Psoas muscle (tissue), 8 donors: Measurements from ENCODE around the gene ST3GAL6. TPM values are rescaled to one million over a fixed set of nuclear protein-coding genes. Genes with fewer than 3 reads are reported as not detected.

Source experiments
- ATAC-seq, 4 donors: fragments of 200-7000 bp; cut with Tn5 transposase; one replicate each; pipeline ENCODE4 v1.9.1; 2020; ENCODE audit warnings: moderate library complexity in 3 of 4, mild to moderate bottlenecking in 2 of 4
- DNase-seq, 2 donors: peaks; one replicate each; pipeline ENCODE4 v3.0.0-alpha.2; 2020
- H3K27ac ChIP-seq: fragments of 200-600 bp; one replicate; pipeline ENCODE4 v1.8.0; 2022
- H3K27me3 ChIP-seq, 3 donors: fragments of 200-600 bp in 1 of 3; one replicate each; pipeline versions ENCODE4 v1.6.1 to v1.8.0; 2013 to 2022; ENCODE audit warnings: low read length in 2 of 3, mild to moderate bottlenecking in 2 of 3, moderate library complexity in 1 of 3; ENCODE audit not compliant: insufficient read depth in 3 of 3
- H3K36me3 ChIP-seq, 2 donors: fragments of 200-600 bp in 1 of 2; one replicate each; pipeline versions ENCODE4 v1.6.1 to v1.8.0; 2013 to 2022; ENCODE audit warnings: low read depth in 1 of 2, mild to moderate bottlenecking in 1 of 2, moderate library complexity in 1 of 2; ENCODE audit not compliant: insufficient read depth in 1 of 2
- H3K4me1 ChIP-seq: fragments of 200-600 bp; one replicate; pipeline ENCODE4 v1.8.0; 2022
- H3K4me3 ChIP-seq: fragments of 200-600 bp; one replicate; pipeline ENCODE4 v1.8.0; 2022; ENCODE audit warnings: mild to moderate bottlenecking
- H3K9me3 ChIP-seq: fragments of 200-600 bp; one replicate; pipeline ENCODE4 v1.8.0; 2022
- WGBS, 3 donors: extraction: QIAGEN DNeasy Blood & Tissue Kit; methylation state at CpG; one replicate each; pipeline versions ENCODE4 v1.1.6 to v1.1.7; 2013; 5-methylcytosine and 5-hydroxymethylcytosine counted together
- intact Hi-C, 2 donors: fragments of 100-400 bp; cut with DNase I; formaldehyde crosslinking; loops; one replicate each; pipeline versions ENCODE4 v1.11.0 to v1.14.2; 2022
- polyA plus RNA-seq, 3 donors: library from polyadenylated mRNA; stranded (reverse); fragments of 200-250 nt; gene quantifications; one replicate each; pipeline ENCODE4 v1.2.3, GENCODE V29; 2013
- total RNA-seq, 4 donors: library from RNA; stranded (reverse); fragmentation: NEBNext Ultra II Directional in 2 of 4; extraction: Animal tissue kit (Norgen Biotek cat#: 25700) in 2 of 4; gene quantifications; one replicate each; pipeline versions ENCODE4 v1.2.1 to v1.2.4, GENCODE V29; 2021 to 2023
- TF ChIP-seq, protein P1 (sequence below): fragments of 200-600 bp; IDR thresholded peaks from one replicate; pipeline ENCODE4 v1.8.0; 2022; ENCODE audit warnings: antibody characterized with exemption
- donor health status: healthy with polysubstance abuse.
- donor health status: DM: no; HTN: no; CAD: no; lungs with moderate emphysema.
- donor health status: Bipolar disorder and iron deficiency.
- donor health status: healthy.
- donor health status: DM: yes; HTN: yes; CAD: no.
- donor health status: DM: no; HTN: no; CAD: no.
- donor health status: DM: no; HTN: no; CAD: no.
- donor health status: DM: yes; HTN: yes; CAD: no.

ST3GAL6 gene
- total and polyA plus RNA-seq, 7 donors: 7.6 to 22.9 (median 9.4) TPM

DNA sequence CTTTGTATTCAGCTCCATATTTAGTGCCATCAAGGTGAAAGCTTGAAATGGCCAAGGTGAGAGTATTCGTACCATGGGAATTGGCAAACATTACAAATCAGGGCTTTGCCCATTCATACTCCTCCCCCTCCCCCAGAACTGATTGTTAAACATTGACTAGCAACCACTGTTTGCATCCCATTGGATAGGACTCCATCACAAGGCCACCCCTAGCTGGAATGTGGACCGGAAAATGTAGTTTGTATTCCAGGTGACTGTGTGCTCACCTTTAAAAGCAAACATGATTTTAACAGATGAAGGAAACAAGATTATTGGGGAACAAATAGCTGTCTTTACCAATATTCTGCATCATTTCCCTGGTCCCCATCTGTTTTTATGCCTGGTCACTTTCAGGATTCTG, 14.1 kb downstream of the ST3GAL6 start:
- Histone ChIP-seq H3K27me3 (no peaks in the 10 kb centered on the region), H3K4me3 (no peak overlapping the region), H3K27ac (no peak overlapping the region), H3K9me3 (no peaks in the 10 kb centered on the region), H3K4me1 (peaks cover 6% of the 10 kb centered on the region), H3K36me3 (peaks cover 2 to 15% of the 10 kb centered on the region in 2 donors)
- TF ChIP-seq, protein P1, sequence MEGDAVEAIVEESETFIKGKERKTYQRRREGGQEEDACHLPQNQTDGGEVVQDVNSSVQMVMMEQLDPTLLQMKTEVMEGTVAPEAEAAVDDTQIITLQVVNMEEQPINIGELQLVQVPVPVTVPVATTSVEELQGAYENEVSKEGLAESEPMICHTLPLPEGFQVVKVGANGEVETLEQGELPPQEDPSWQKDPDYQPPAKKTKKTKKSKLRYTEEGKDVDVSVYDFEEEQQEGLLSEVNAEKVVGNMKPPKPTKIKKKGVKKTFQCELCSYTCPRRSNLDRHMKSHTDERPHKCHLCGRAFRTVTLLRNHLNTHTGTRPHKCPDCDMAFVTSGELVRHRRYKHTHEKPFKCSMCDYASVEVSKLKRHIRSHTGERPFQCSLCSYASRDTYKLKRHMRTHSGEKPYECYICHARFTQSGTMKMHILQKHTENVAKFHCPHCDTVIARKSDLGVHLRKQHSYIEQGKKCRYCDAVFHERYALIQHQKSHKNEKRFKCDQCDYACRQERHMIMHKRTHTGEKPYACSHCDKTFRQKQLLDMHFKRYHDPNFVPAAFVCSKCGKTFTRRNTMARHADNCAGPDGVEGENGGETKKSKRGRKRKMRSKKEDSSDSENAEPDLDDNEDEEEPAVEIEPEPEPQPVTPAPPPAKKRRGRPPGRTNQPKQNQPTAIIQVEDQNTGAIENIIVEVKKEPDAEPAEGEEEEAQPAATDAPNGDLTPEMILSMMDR: no peak
- DNase-seq (no peak), ATAC-seq (no peak)
- intact Hi-C loops: no loop called here
- WGBS, 3 donors: 86 to 95% (median 92%) methylated on average over 2 of the region's 2 CpGs

DNA sequence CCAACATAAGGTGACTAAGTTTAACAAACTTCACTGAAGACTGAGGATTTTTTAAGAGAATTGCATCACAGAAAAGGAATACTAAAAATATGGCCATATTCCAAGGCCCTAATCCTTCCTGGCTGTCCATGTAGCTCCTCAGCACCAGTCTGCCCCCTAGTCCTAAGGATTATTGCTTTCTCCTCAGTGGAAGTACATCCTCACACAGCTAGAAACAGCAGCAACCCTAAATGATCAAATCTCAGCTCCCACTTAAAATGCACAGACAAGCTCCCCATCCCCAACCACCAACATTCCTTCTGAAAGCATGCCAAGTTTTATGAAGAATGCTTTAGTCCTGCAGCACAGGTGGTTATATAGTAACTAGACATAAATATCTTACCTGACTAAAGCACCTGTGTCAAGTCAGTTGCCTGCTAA, 14.7 kb downstream of the ST3GAL6 start:
- peaks cover 6% of the 10 kb centered on the region for H3K4me1 ChIP-seq
- no peak overlapping the region for H3K27ac ChIP-seq
- no peak for ATAC-seq
- H3K36me3 ChIP-seq: peaks cover 2 to 16% of the 10 kb centered on the region in 2 donors
- TF ChIP-seq, protein P1: no peak
- no peak overlapping the region for H3K4me3 ChIP-seq
- H3K9me3 ChIP-seq: no peaks in the 10 kb centered on the region
- intact Hi-C loops: no loop called here
- DNase-seq: no peak
- no peaks in the 10 kb centered on the region for H3K27me3 ChIP-seq

DNA sequence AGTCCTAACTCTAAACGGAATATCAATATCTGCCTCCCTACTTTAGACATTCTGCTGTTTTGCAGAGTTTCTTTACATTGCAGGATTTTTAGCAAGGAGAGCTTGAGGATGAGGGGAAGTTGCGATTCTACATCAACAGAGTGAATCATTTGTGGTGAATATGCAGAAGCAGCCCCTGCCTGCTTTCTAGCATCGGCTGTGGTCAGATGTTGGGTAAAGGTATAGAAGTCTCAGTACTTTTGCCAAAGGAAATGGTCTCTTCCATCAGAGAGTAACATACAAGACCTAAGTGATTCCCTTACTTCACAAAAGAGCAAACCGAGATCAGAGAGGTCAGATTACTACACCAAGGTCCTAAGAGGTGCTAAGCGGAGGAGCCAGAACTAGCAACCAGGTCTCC, 15.2 kb downstream of the ST3GAL6 start:
- intact Hi-C loops: no loop called here
- ATAC-seq: no peak
- no peaks in the 10 kb centered on the region for H3K27me3 ChIP-seq
- H3K4me1 ChIP-seq: peaks cover 6% of the 10 kb centered on the region
- no peak overlapping the region for H3K4me3 ChIP-seq
- H3K27ac ChIP-seq: peak overlapping the region; percentile 50
- WGBS, 3 donors: 83 to 88% (median 84%) methylated on average over 5 of the region's 5 CpGs
- no peak for DNase-seq
- TF ChIP-seq, protein P1: no peak
- H3K9me3 ChIP-seq: no peaks in the 10 kb centered on the region
- H3K36me3 ChIP-seq: peaks cover 2 to 19% of the 10 kb centered on the region in 2 donors

DNA sequence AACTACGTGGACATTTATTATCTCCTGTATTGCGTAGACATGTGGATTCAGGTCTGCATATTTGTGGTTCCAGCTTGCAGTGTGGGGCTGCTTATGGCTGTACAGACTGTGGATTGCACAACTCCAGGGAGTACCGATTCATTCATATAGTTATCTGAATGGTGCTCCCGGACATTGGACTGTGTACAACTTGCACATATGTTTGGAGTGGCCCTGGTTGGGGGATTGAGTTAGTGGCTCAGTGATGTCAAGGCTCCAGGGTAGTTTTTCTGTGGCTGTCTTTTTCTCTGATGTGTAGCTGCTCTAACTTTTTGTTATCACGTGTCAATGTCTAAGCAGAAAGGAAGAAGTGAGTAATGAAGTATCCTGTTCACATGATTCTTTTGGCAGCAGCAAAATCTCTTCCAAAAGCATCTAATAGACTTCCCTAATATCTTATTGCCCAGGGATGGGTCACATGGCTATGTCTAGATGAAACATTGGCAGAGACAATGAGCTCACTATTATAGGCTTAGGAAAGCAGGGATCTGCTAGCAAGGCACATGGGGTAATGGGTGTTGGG, 15.8 kb downstream of the ST3GAL6 start:
- DNase-seq (no peak), ATAC-seq (peak in 3 of 4 donors; percentile 42 to 50 (median 43))
- Histone ChIP-seq H3K27me3 (no peaks in the 10 kb centered on the region), H3K36me3 (peaks cover 2 to 18% of the 10 kb centered on the region in 2 donors), H3K4me3 (no peak overlapping the region), H3K4me1 (peaks cover 6% of the 10 kb centered on the region), H3K9me3 (no peaks in the 10 kb centered on the region), H3K27ac (peak overlapping the region; percentile 50)
- TF ChIP-seq, protein P1: no peak
- intact Hi-C loops: no loop called here
- WGBS, 3 donors: 58 to 64% (median 62%) methylated on average over 5 of the region's 5 CpGs
